Lung microvascular endothelial cell (primary cell): ENCODE results near the gene GNG7. TPM values are rescaled to one million over a fixed set of nuclear protein-coding genes. Genes with fewer than 3 reads are reported as not detected.
"Not testable (repeated sequence)": the region's sequence is repeated elsewhere in the genome, so short reads cannot be mapped to it uniquely, and the experiment has no call there.

Experiments
- DNase-seq, 2 donors: peaks; one replicate each; pipeline versions ENCODE4 v3.0.0 to v3.0.0-alpha.2; 2010; ENCODE audit warnings: low read depth in 2 of 2
- total RNA-seq: library from RNA; depleted of rRNA; stranded (reverse); fragments of >200 nt; gene quantifications from 2 replicates; pipeline ENCODE4 v1.2.1, GENCODE V29; 2014

The GNG7 gene
- total RNA-seq, 1 donor from 2014 or later: 1.2 TPM

- not testable (repeated sequence) for DNase-seq
Observed at GRCh38 chr19:2714102-2714501, 11.6 kb upstream of the GNG7 start.

GRCh38 chr19:2713170-2713569 is 10.7 kb upstream of the GNG7 start:
- DNase-seq: not testable (repeated sequence)

- no peak for DNase-seq
Observed at GRCh38 chr19:2711875-2712205, 9.3 kb upstream of the GNG7 start.

- DNase-seq: no peak
Observed at GRCh38 chr19:2711172-2711874, 8.8 kb upstream of the GNG7 start.

GRCh38 chr19:2706251-2706650 is 3.8 kb upstream of the GNG7 start:
- no peak for DNase-seq

GRCh38 chr19:2703691-2704216 is 1.3 kb upstream of the GNG7 start:
- DNase-seq: no peak

GRCh38 chr19:2703077-2703437 is 563 bp upstream of the GNG7 start:
- no peak for DNase-seq

GRCh38 chr19:2701361-2702169 is 929 bp downstream of the GNG7 start:
- DNase-seq: no peak

- no peak for DNase-seq
Observed at GRCh38 chr19:2700660-2701360, 1.7 kb downstream of the GNG7 start.

GRCh38 chr19:2699413-2700140 is 2.9 kb downstream of the GNG7 start:
- no peak for DNase-seq

- DNase-seq: no peak
Observed at GRCh38 chr19:2694196-2694595, 8.3 kb downstream of the GNG7 start.

- no peak for DNase-seq
Observed at GRCh38 chr19:2693492-2694160, 8.9 kb downstream of the GNG7 start.

GRCh38 chr19:2691951-2692350 is 10.5 kb downstream of the GNG7 start:
- DNase-seq: no peak

- no peak for DNase-seq
Observed at GRCh38 chr19:2690856-2691255, 11.6 kb downstream of the GNG7 start.

GRCh38 chr19:2686360-2686759 is 16.1 kb downstream of the GNG7 start:
- no peak for DNase-seq

GRCh38 chr19:2685204-2685704 is 17.2 kb downstream of the GNG7 start:
- DNase-seq: no peak

- DNase-seq: no peak
Observed at GRCh38 chr19:2683430-2684003, 19.0 kb downstream of the GNG7 start.

- DNase-seq: no peak
Observed at GRCh38 chr19:2680808-2681207, 21.7 kb downstream of the GNG7 start.

GRCh38 chr19:2679439-2679838 is 23.1 kb downstream of the GNG7 start:
- DNase-seq: no peak

GRCh38 chr19:2678948-2679347 is 23.5 kb downstream of the GNG7 start:
- not testable (repeated sequence) for DNase-seq
